HepG2 (cell line): ENCODE measurements around the gene B3GNT2. TPM values are rescaled to one million over a fixed set of nuclear protein-coding genes. Genes with fewer than 3 reads are reported as not detected.
A peak's percentile ranks its signal among the peaks of the same experiment; 100 is the strongest.

ENCODE experiments used
- AGO2 ChIP-seq: fragments of 200-400 bp; formaldehyde crosslinking; optimal IDR thresholded peaks from 2 replicates; pipeline ENCODE3; 2017; ENCODE audit warnings: mild to moderate bottlenecking, low read depth, low read length, moderate library complexity
- BRF2 ChIP-seq: sonication (generic); formaldehyde crosslinking; IDR thresholded peaks from 2 replicates; pipeline ENCODE4 v1.8.1; 2022; ENCODE audit warnings: mild to moderate bottlenecking, missing genetic modification reagents
- HOXA5 ChIP-seq: sonication (generic); formaldehyde crosslinking; IDR thresholded peaks from 2 replicates; pipeline ENCODE4 v1.4.0; 2020; ENCODE audit warnings: missing genetic modification reagents
- HOXA9 ChIP-seq: sonication (generic); formaldehyde crosslinking; IDR thresholded peaks from 2 replicates; pipeline ENCODE4 v1.8.1; 2022; ENCODE audit warnings: missing genetic modification reagents, mild to moderate bottlenecking, moderate library complexity, borderline replicate concordance
- RXRB ChIP-seq: IDR thresholded peaks from 2 replicates; pipeline ENCODE4 v1.6.1; 2016; ENCODE audit warnings: borderline replicate concordance, missing genetic modification reagents, missing compliant biosample characterization
- SAFB2 ChIP-seq: sonication (generic); formaldehyde crosslinking; IDR thresholded peaks from 2 replicates; pipeline ENCODE4 v1.5.1; 2020; ENCODE audit warnings: missing genetic modification reagents, low read depth, mild to moderate bottlenecking, borderline replicate concordance
- SAP130 ChIP-seq: IDR thresholded peaks from 2 replicates; pipeline ENCODE4 v1.6.1; 2016; ENCODE audit warnings: low read depth
- THRA ChIP-seq: sonication (generic); formaldehyde crosslinking; IDR thresholded peaks from 2 replicates; pipeline ENCODE4 v1.4.0; 2020; ENCODE audit warnings: missing genetic modification reagents, borderline replicate concordance
- ZC3H13 ChIP-seq: sonication (generic); formaldehyde crosslinking; IDR thresholded peaks from 2 replicates; pipeline ENCODE4 v1.8.1; 2023; ENCODE audit warnings: mild to moderate bottlenecking, missing genetic modification reagents, moderate library complexity
- ZFP82 ChIP-seq: sonication (generic); formaldehyde crosslinking; IDR thresholded peaks from 2 replicates; pipeline ENCODE4 v1.5.1; 2020; ENCODE audit warnings: mild to moderate bottlenecking, missing genetic modification reagents, borderline replicate concordance
- ZNF296 ChIP-seq: sonication (generic); formaldehyde crosslinking; conservative IDR thresholded peaks from 2 replicates; pipeline ENCODE4 v1.5.0; 2020; ENCODE audit warnings: mild to moderate bottlenecking, missing genetic modification reagents
- ZNF501 ChIP-seq: sonication (generic); formaldehyde crosslinking; IDR thresholded peaks from 2 replicates; pipeline ENCODE4 v1.5.1; 2020; ENCODE audit warnings: mild to moderate bottlenecking, moderate library complexity, missing genetic modification reagents
- ZNF564 ChIP-seq: sonication (generic); formaldehyde crosslinking; IDR thresholded peaks from 2 replicates; pipeline ENCODE4 v1.8.1; 2023; ENCODE audit warnings: mild to moderate bottlenecking, missing genetic modification reagents
- ZNF670 ChIP-seq: sonication (generic); formaldehyde crosslinking; IDR thresholded peaks from 2 replicates; pipeline ENCODE4 v1.8.0; 2022; ENCODE audit warnings: mild to moderate bottlenecking, missing genetic modification reagents, borderline replicate concordance
- ZNF691 ChIP-seq: sonication (generic); formaldehyde crosslinking; IDR thresholded peaks from 2 replicates; pipeline ENCODE4 v1.4.0; 2020; ENCODE audit warnings: missing genetic modification reagents, low read depth, mild to moderate bottlenecking, borderline replicate concordance
- ZNF790 ChIP-seq: sonication (generic); formaldehyde crosslinking; IDR thresholded peaks from 2 replicates; pipeline ENCODE4 v1.8.0; 2022; ENCODE audit warnings: missing genetic modification reagents, mild to moderate bottlenecking, borderline replicate concordance
- polyA plus RNA-seq, 8 experiments: library from polyadenylated mRNA; depleted of rRNA in 3 of 8; stranded (reverse) in 7 of 8; unstranded in 1 of 8; fragments of >200 nt; fragmentation: Illumina TruSeq in 4 of 8; extraction: Trizol in 4 of 8; gene quantifications; 2 replicates each; pipeline versions ENCODE4 v1.2.1 to v1.2.3, GENCODE V29; 2011 to 2016; ENCODE audit warnings: low read depth in 4 of 8, missing spikeins in 1 of 8, mixed read lengths in 1 of 8; ENCODE audit not compliant: insufficient read depth in 1 of 8
- total RNA-seq, 5 experiments: library from RNA; depleted of rRNA; stranded (reverse); fragments of >200 nt; fragmentation: Illumina TruSeq; extraction: Trizol; gene quantifications; 2 replicates each; pipeline ENCODE4 v1.2.3, GENCODE V29; 2016; ENCODE audit warnings: low read depth in 1 of 5
- TF ChIP-seq, protein P1 (sequence below): sonication (generic); formaldehyde crosslinking; conservative IDR thresholded peaks from 2 replicates; pipeline ENCODE4 v1.8.1; 2023; ENCODE audit warnings: missing genetic modification reagents
- TF ChIP-seq, protein P2 (sequence below): sonication (generic); formaldehyde crosslinking; IDR thresholded peaks from 2 replicates; pipeline ENCODE4 v1.4.0; 2020; ENCODE audit warnings: missing genetic modification reagents, borderline replicate concordance

Gene B3GNT2
- total and polyA plus RNA-seq, 2 of the 13 experiments (the other 11 are each of a cell fraction or from before 2014, with no cell fraction given), result 26.3 to 28.5 TPM

DNA sequence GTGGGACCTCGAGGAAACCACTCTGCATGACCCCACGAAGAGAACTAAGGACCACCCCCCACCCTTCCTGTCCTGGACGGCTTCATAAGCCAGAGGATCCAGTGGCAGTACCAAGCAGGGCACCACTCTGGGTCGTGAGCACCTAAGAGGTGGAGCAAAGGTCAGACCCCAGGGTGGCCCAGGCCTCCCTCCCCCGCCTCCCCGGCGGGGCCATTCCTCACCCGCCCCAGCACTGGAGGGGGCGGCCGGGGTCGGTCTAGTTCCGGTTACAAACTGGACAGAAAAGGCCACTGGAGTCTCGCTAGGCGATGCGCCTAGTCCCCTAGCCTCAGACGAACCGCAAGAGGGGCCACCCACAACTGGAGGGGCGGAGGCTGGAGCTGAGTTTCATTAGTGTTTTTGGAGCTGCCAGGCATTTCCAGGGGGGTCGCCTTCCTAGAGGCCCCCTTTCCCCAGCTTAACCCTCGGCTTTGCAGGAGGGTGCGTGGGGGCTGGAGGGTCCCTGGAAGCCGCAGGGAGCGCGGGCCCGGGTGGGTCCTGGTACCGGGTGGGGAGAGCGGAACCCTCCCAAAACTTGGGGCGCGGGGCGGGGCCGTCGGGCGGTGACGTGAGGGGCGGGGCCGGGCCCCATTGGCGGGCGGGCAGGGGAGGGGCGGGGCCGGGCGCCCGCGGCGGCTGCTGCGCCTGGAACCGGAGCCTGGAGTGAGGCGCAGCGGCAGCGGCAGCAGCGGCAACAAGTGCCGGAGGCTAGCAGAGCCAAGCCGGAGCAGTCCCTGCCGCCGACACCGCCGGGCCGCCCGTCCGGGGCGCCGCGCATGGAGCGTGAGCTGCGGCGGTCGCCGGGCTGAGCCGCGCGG, at the start of gene B3GNT2 (continued):
- TF ChIP-seq HOXA9 (CRISPR knock-in tag) (no peak; the same call in 1 of the 2 replicates), ZNF670 (0 out of 2 replicates have a peak, but pooled peaks have one; percentile 81), ZNF790 (peak; percentile 51; the same call in 1 of the 2 replicates), ZNF501 (CRISPR knock-in tag) (0 out of 2 replicates have a peak, but pooled peaks have one; percentile 6), THRA (CRISPR knock-in tag) (peak; percentile 47), ZNF691 (CRISPR knock-in tag) (0 out of 2 replicates have a peak, but pooled peaks have one; percentile 37), ZNF296 (no peak), RXRB (CRISPR knock-in tag) (peak; percentile 71; the same call in 1 of the 2 replicates), ZC3H13 (CRISPR knock-in tag) (no peak), BRF2 (CRISPR knock-in tag) (no peak), HOXA5 (CRISPR knock-in tag) (no peak; the same call in 1 of the 2 replicates), ZFP82 (CRISPR knock-in tag) (peak; percentile 94), AGO2 (no peak), SAP130 (peak; percentile 54), ZNF564 (no peak; the same call in 1 of the 2 replicates), SAFB2 (CRISPR knock-in tag) (peak; percentile 3; the same call in 1 of the 2 replicates)
- TF ChIP-seq, protein P1, sequence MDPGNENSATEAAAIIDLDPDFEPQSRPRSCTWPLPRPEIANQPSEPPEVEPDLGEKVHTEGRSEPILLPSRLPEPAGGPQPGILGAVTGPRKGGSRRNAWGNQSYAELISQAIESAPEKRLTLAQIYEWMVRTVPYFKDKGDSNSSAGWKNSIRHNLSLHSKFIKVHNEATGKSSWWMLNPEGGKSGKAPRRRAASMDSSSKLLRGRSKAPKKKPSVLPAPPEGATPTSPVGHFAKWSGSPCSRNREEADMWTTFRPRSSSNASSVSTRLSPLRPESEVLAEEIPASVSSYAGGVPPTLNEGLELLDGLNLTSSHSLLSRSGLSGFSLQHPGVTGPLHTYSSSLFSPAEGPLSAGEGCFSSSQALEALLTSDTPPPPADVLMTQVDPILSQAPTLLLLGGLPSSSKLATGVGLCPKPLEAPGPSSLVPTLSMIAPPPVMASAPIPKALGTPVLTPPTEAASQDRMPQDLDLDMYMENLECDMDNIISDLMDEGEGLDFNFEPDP (CRISPR knock-in tag), result peak; percentile 78; the same call in 1 of the 2 replicates
- TF ChIP-seq, protein P2, sequence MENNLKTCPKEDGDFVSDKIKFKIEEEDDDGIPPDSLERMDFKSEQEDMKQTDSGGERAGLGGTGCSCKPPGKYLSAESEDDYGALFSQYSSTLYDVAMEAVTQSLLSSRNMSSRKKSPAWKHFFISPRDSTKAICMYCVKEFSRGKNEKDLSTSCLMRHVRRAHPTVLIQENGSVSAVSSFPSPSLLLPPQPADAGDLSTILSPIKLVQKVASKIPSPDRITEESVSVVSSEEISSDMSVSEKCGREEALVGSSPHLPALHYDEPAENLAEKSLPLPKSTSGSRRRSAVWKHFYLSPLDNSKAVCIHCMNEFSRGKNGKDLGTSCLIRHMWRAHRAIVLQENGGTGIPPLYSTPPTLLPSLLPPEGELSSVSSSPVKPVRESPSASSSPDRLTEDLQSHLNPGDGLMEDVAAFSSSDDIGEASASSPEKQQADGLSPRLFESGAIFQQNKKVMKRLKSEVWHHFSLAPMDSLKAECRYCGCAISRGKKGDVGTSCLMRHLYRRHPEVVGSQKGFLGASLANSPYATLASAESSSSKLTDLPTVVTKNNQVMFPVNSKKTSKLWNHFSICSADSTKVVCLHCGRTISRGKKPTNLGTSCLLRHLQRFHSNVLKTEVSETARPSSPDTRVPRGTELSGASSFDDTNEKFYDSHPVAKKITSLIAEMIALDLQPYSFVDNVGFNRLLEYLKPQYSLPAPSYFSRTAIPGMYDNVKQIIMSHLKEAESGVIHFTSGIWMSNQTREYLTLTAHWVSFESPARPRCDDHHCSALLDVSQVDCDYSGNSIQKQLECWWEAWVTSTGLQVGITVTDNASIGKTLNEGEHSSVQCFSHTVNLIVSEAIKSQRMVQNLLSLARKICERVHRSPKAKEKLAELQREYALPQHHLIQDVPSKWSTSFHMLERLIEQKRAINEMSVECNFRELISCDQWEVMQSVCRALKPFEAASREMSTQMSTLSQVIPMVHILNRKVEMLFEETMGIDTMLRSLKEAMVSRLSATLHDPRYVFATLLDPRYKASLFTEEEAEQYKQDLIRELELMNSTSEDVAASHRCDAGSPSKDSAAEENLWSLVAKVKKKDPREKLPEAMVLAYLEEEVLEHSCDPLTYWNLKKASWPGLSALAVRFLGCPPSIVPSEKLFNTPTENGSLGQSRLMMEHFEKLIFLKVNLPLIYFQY (CRISPR knock-in tag), result peak; percentile 88; the same call in 1 of the 2 replicates
